GM19397 (cell line): ENCODE measurements around the gene FARSB.

Experiments used
- ATAC-seq: cut with Tn5 transposase; IDR thresholded peaks from one replicate; pipeline ENCODE4 v1.9.1; 2021; ENCODE audit warnings: mild to moderate bottlenecking, moderate library complexity; ENCODE audit not compliant: unreplicated experiment

The FARSB gene

GRCh38 chr2:222561817-222562645 lies 93.9 kb downstream of the FARSB start:
- ATAC-seq: peak; percentile 60

GRCh38 chr2:222561151-222561550 lies 94.7 kb downstream of the FARSB start:
- no peak for ATAC-seq

GRCh38 chr2:222554517-222554916 lies 101.4 kb downstream of the FARSB start:
- no peak for ATAC-seq

- ATAC-seq: no peak
Observed at GRCh38 chr2:222548992-222549391, 106.9 kb downstream of the FARSB start.

- no peak for ATAC-seq
Observed at GRCh38 chr2:222547083-222547482, 108.8 kb downstream of the FARSB start.

GRCh38 chr2:222545823-222546795 lies 109.8 kb downstream of the FARSB start:
- ATAC-seq: no peak

- ATAC-seq: no peak
Observed at GRCh38 chr2:222544661-222545060, 111.2 kb downstream of the FARSB start.

- no peak for ATAC-seq
Observed at GRCh38 chr2:222538535-222538934, 117.4 kb downstream of the FARSB start.

- ATAC-seq: no peak
Observed at GRCh38 chr2:222535477-222535876, 120.4 kb downstream of the FARSB start.

GRCh38 chr2:222532315-222532714 lies 123.6 kb downstream of the FARSB start:
- ATAC-seq: no peak

- no peak for ATAC-seq
Observed at GRCh38 chr2:222526480-222527277, 129.2 kb downstream of the FARSB start.

GRCh38 chr2:222525811-222526210 lies 130.1 kb downstream of the FARSB start:
- no peak for ATAC-seq

GRCh38 chr2:222523783-222524544 lies 131.9 kb downstream of the FARSB start:
- peak; percentile 57 for ATAC-seq

- ATAC-seq: no peak
Observed at GRCh38 chr2:222522082-222522481, 133.8 kb downstream of the FARSB start.

GRCh38 chr2:222521099-222521498 lies 134.8 kb downstream of the FARSB start:
- peak; percentile 67 for ATAC-seq
